ENCODE measurements around the gene PAX5.

DNA sequence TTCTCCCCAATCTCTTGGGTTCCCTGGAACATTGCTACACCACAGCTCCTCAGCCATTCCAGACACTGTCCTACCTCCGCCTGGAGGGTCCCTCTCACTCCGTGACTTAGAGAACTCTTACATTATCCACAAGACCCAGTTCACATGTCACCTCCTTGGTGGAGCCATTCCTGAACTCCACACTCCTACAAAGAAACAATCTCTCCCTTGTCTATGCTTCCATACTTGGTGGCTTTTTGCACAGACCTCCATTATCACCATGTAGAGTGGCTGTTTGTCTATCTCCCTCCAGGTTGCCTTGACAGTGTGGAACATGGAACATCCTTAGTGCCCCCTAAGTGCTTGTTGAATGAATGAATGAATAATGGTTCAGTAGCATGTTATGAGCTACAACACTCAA lies 105.9 kb downstream of the PAX5 start:
- TF ChIP-seq YY1 (IDR thresholded peaks at IDR 0.05; ENCODE audit: insufficient read depth, insufficient read length) = no peak
- no peak for TF ChIP-seq ZNF274 (IDR thresholded peaks at IDR 0.05; ENCODE audit: low read depth, low read length)

All from NT2/D1 (cell line).